Stimulated activated CD8-positive, alpha-beta memory T cell treated with anti-CD3 and anti-CD28 coated beads, Interleukin-2, amount 100 ng/mL, for 1 hour (primary cell): Measurements from ENCODE around the gene DZIP1L.
A peak's percentile ranks its signal among the peaks of the same experiment; 100 is the strongest.

Experiments used
- DNase-seq, 2 donors: peaks; one replicate each; pipeline ENCODE4 v3.0.0-alpha.2; 2020; ENCODE audit warnings: low read depth in 2 of 2

The DZIP1L gene

GRCh38 chr3:138068579-138069174, 46.7 kb downstream of the DZIP1L start:
- DNase-seq: peak; percentile 38 to 50

GRCh38 chr3:138068046-138068445, 47.4 kb downstream of the DZIP1L start:
- no peak for DNase-seq

- no peak for DNase-seq
Observed at GRCh38 chr3:138066972-138067371, 48.4 kb downstream of the DZIP1L start.

- DNase-seq: no peak
Observed at GRCh38 chr3:138066383-138066782, 49.0 kb downstream of the DZIP1L start.

- no peak for DNase-seq
Observed at GRCh38 chr3:138065949-138066348, 49.5 kb downstream of the DZIP1L start.

- DNase-seq: no peak
Observed at GRCh38 chr3:138063416-138063815, 52.0 kb downstream of the DZIP1L start.

- no peak for DNase-seq
Observed at GRCh38 chr3:138062626-138063025, 52.8 kb downstream of the DZIP1L start.

- no peak for DNase-seq
Observed at GRCh38 chr3:138062037-138062436, 53.4 kb downstream of the DZIP1L start.

GRCh38 chr3:138060792-138061191, 54.6 kb downstream of the DZIP1L start:
- DNase-seq: no peak

- DNase-seq: no peak
Observed at GRCh38 chr3:138059261-138059660, 56.1 kb downstream of the DZIP1L start.

- DNase-seq: no peak
Observed at GRCh38 chr3:138057384-138057783, 58.0 kb downstream of the DZIP1L start.

GRCh38 chr3:138054057-138054456, 61.4 kb downstream of the DZIP1L start:
- DNase-seq: no peak

GRCh38 chr3:138051947-138052802, 63.2 kb downstream of the DZIP1L start:
- no peak for DNase-seq

GRCh38 chr3:138049157-138049919, 66.1 kb downstream of the DZIP1L start:
- DNase-seq: no peak

GRCh38 chr3:138047596-138048158, 67.7 kb downstream of the DZIP1L start:
- no peak for DNase-seq

GRCh38 chr3:138046955-138047354, 68.5 kb downstream of the DZIP1L start:
- no peak for DNase-seq

- no peak for DNase-seq
Observed at GRCh38 chr3:138046085-138046484, 69.3 kb downstream of the DZIP1L start.

GRCh38 chr3:138043266-138044029, 72.0 kb downstream of the DZIP1L start:
- no peak for DNase-seq

GRCh38 chr3:138042043-138042442, 73.4 kb downstream of the DZIP1L start:
- no peak for DNase-seq

- no peak for DNase-seq
Observed at GRCh38 chr3:138038725-138039462, 76.5 kb downstream of the DZIP1L start.

- no peak for DNase-seq
Observed at GRCh38 chr3:138036572-138036971, 78.8 kb downstream of the DZIP1L start.
